ENCODE measurements around the gene TBL1XR1. TPM values are rescaled to one million over a fixed set of nuclear protein-coding genes. Genes with fewer than 3 reads are reported as not detected.

Gene TBL1XR1
- total RNA-seq, 1 experiment from 2014 or later, result 175 TPM

DNA sequence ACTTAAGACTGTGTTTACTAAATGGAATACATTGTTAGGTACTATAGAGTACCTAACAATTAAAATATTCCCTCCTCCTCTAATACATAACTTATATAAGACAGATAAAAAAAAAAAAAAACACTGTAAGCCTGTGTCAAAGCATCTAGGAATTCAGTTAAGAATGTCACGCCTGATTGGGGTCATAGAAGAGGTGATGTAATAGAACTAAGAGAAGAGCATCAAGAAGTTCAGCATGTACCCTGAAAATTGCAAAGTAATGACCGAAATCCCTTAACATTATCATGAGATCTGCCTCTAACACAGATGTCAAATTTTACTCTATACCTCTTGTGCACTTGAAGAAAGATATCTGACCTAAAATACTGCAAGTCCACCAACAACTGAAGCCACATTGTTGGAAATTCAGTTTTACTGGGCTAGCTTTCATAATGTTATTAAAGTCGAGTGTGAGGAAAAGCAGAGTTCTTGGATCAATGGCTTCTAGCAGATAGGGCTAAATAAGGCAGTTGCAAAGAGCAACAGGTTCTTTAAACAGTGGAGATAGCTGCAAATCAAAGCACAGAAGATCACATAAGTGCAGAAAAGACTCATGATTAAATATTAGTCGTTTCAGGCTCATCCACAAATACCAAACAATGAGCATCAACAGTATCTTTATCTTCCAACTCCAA lies 75.0 kb downstream of the TBL1XR1 start:
- no peaks in the 10 kb centered on the region; the same call in 1 of the 2 replicates for H3K4me1 ChIP-seq (ENCODE audit: insufficient read depth, low read length)
- no peak overlapping the region for H3K4me3 Mint-ChIP-seq
- H3K4me1 Mint-ChIP-seq, result peaks cover 67 to 74% of the 10 kb centered on the region in 2 experiments

More for the DNA sequence above, 75.0 kb downstream of the TBL1XR1 start:
- no peak overlapping the region for H4K91ac ChIP-seq (ENCODE audit: insufficient read length, low read depth, low read length)
- TF ChIP-seq, protein P1, sequence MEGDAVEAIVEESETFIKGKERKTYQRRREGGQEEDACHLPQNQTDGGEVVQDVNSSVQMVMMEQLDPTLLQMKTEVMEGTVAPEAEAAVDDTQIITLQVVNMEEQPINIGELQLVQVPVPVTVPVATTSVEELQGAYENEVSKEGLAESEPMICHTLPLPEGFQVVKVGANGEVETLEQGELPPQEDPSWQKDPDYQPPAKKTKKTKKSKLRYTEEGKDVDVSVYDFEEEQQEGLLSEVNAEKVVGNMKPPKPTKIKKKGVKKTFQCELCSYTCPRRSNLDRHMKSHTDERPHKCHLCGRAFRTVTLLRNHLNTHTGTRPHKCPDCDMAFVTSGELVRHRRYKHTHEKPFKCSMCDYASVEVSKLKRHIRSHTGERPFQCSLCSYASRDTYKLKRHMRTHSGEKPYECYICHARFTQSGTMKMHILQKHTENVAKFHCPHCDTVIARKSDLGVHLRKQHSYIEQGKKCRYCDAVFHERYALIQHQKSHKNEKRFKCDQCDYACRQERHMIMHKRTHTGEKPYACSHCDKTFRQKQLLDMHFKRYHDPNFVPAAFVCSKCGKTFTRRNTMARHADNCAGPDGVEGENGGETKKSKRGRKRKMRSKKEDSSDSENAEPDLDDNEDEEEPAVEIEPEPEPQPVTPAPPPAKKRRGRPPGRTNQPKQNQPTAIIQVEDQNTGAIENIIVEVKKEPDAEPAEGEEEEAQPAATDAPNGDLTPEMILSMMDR (conservative IDR thresholded peaks at IDR 0.05), result no peak
- no peak overlapping the region for H4K8ac ChIP-seq (replicated peaks; ENCODE audit: insufficient read length, low read depth, low read length)
- no peaks in the 10 kb centered on the region for H3K27me3 ChIP-seq (ENCODE audit: insufficient read depth, low read length)
- no peak overlapping the region for H2BK20ac ChIP-seq (ENCODE audit: low read depth, low read length, poor library complexity, severe bottlenecking)
- H3K36me3 Mint-ChIP-seq (ENCODE audit: insufficient read depth in 1 of 3, low read depth in 3 of 3), result no peaks in the 10 kb centered on the region
- no peak overlapping the region for H3K9ac ChIP-seq (ENCODE audit: extremely low read depth, insufficient read length, low read length)
- H4K5ac ChIP-seq (ENCODE audit: insufficient read length, low read depth, low read length), result no peak overlapping the region
- H4K20me1 ChIP-seq (ENCODE audit: control insufficient read depth, insufficient read depth, insufficient read length), result no peaks in the 10 kb centered on the region
- peaks cover 6% of the 10 kb centered on the region for H3K79me1 ChIP-seq (ENCODE audit: insufficient read depth, low read depth, low read length, poor library complexity, severe bottlenecking)
- peaks cover 54% of the 10 kb centered on the region for H3K79me2 ChIP-seq (ENCODE audit: insufficient read depth, low read length)
- H3T11ph ChIP-seq (ENCODE audit: low read length), result no peak overlapping the region
- no peak overlapping the region for H3K27ac ChIP-seq (ENCODE audit: insufficient read length, low read depth, low read length)
- no peak overlapping the region for H3K23ac ChIP-seq (ENCODE audit: insufficient read length, low read depth, low read length)
- no peak overlapping the region for H3K14ac ChIP-seq (ENCODE audit: insufficient read depth, low read length)
- no peak overlapping the region for H3K56ac ChIP-seq (ENCODE audit: insufficient read length, low read depth, low read length)
- H2BK120ac ChIP-seq (ENCODE audit: low read depth, low read length, poor library complexity, severe bottlenecking), result no peak overlapping the region
- no peak overlapping the region for H2BK5ac ChIP-seq (ENCODE audit: insufficient read length, low read length)
- DNase-seq, result no peak
- no peaks in the 10 kb centered on the region for H3K9me3 Mint-ChIP-seq
- no peak overlapping the region for H2AK5ac ChIP-seq (ENCODE audit: insufficient read length, low read length)
- no peaks in the 10 kb centered on the region for H3K27me3 Mint-ChIP-seq (ENCODE audit: low read depth)
- no peak overlapping the region for H3K4ac ChIP-seq (ENCODE audit: low read depth, low read length)
- no peak overlapping the region; a peak in 1 of 7 replicates for H3K27ac Mint-ChIP-seq
- H2AFZ ChIP-seq (ENCODE audit: low read length), result no peak overlapping the region
- no peak overlapping the region for H2BK15ac ChIP-seq (ENCODE audit: low read depth, low read length)
- H3K23me2 ChIP-seq (ENCODE audit: insufficient read length, low read depth, low read length, poor library complexity, severe bottlenecking), result no peaks in the 10 kb centered on the region
- no peak overlapping the region for H3K4me2 ChIP-seq (ENCODE audit: insufficient read depth, insufficient read length, low read length)
- H2BK12ac ChIP-seq (ENCODE audit: insufficient read length, low read depth, low read length), result no peak overlapping the region
- no peak overlapping the region for H3K18ac ChIP-seq (ENCODE audit: insufficient read length, low read depth, low read length)
- H3K9me3 ChIP-seq (ENCODE audit: control insufficient read depth, low read depth, low read length), result no peaks in the 10 kb centered on the region
- no CpG with 5 or more reads among the region's 4 CpGs for WGBS (ENCODE audit: extremely low coverage, insufficient read length, low lambda C conversion rate)

Data from H9 (cell line).